Stimulated activated CD4-positive, alpha-beta T cell treated with anti-CD3 and anti-CD28 coated beads, Interleukin-1b, Interleukin-23, amount 100 ng/mL, for 24 hours (primary cell): ENCODE data around the gene RASA4.
"Not testable (repeated sequence)": the region's sequence is repeated elsewhere in the genome, so short reads cannot be mapped to it uniquely, and the experiment has no call there.

ENCODE experiments used
- DNase-seq, 4 experiments: peaks; one replicate each; pipeline ENCODE4 v3.0.0-alpha.2; 2020; ENCODE audit warnings: low read depth in 4 of 4, low spot score in 1 of 4

The RASA4 gene

GRCh38 chr7:102606848-102607247 is 9.7 kb downstream of the RASA4 start:
- DNase-seq: not testable (repeated sequence)

GRCh38 chr7:102604431-102605145 is 12.0 kb downstream of the RASA4 start:
- DNase-seq: not testable (repeated sequence)

- not testable (repeated sequence) for DNase-seq
Observed at GRCh38 chr7:102602317-102602716, 14.2 kb downstream of the RASA4 start.

- DNase-seq: not testable (repeated sequence)
Observed at GRCh38 chr7:102599699-102600098, 16.9 kb downstream of the RASA4 start.

- DNase-seq: not testable (repeated sequence)
Observed at GRCh38 chr7:102596036-102596435, 20.5 kb downstream of the RASA4 start.

GRCh38 chr7:102593637-102594334 is 22.8 kb downstream of the RASA4 start:
- DNase-seq: not testable (repeated sequence)

GRCh38 chr7:102592477-102593019 is 24.0 kb downstream of the RASA4 start:
- DNase-seq: peak in 1 of 4 experiments; percentile 24

- DNase-seq: not testable (repeated sequence)
Observed at GRCh38 chr7:102589857-102590256, 26.7 kb downstream of the RASA4 start.

GRCh38 chr7:102583495-102583894 is 33.1 kb downstream of the RASA4 start:
- DNase-seq: not testable (repeated sequence)

GRCh38 chr7:102581722-102582121 is 34.8 kb downstream of the RASA4 start:
- DNase-seq: not testable (repeated sequence)

GRCh38 chr7:102578486-102578885 is 38.1 kb downstream of the RASA4 start:
- DNase-seq: not testable (repeated sequence)

- not testable (repeated sequence) for DNase-seq
Observed at GRCh38 chr7:102577315-102578240, 39.0 kb downstream of the RASA4 start.

- not testable (repeated sequence) for DNase-seq
Observed at GRCh38 chr7:102576363-102576762, 40.2 kb downstream of the RASA4 start.

- not testable (repeated sequence) for DNase-seq
Observed at GRCh38 chr7:102574607-102575006, 41.9 kb downstream of the RASA4 start.

GRCh38 chr7:102572261-102573239 is 44.0 kb downstream of the RASA4 start, which contains the start of gene POLR2J3:
Gene POLR2J3 (minus strand): TSS chr7:102572583. CDS start chr7:102572521, 62 bp downstream.
- DNase-seq: peak; percentile 95 to 100 (median 99)

- not testable (repeated sequence) for DNase-seq
Observed at GRCh38 chr7:102568620-102569019, 47.9 kb downstream of the RASA4 start.

GRCh38 chr7:102550808-102551422 is 65.6 kb downstream of the RASA4 start, which contains the start of gene SPDYE2:
Gene SPDYE2 (plus strand): TSS chr7:102551226. CDS start chr7:102553256, 2,030 bp downstream.
- DNase-seq: not testable (repeated sequence)

- not testable (repeated sequence) for DNase-seq
Observed at GRCh38 chr7:102546353-102546752, 70.2 kb downstream of the RASA4 start.

- not testable (repeated sequence) for DNase-seq
Observed at GRCh38 chr7:102545288-102545687, 71.3 kb downstream of the RASA4 start.
